NCI-H128 (cell line): ENCODE data around the gene MYRF.

Experiments
- DNase-seq: peaks from one replicate; lab custom pipeline; 2025; ENCODE audit not compliant: unreplicated experiment; lab: John Stamatoyannopoulos, UW

Gene MYRF

GRCh38 chr11:61815790-61816735 is 63.6 kb downstream of the MYRF start:
- peak; percentile 34 for DNase-seq

GRCh38 chr11:61816736-61817455 is 64.5 kb downstream of the MYRF start, which contains the start of gene FADS1:
FADS1 (minus strand) TSS chr11:61817003; CDS start chr11:61816929, 74 bp downstream.
- peak; percentile 97 for DNase-seq

- DNase-seq, result no peak
These were observed 65.2 kb downstream of the MYRF start for GRCh38 chr11:61817471-61818202.

GRCh38 chr11:61820174-61820573 is 67.7 kb downstream of the MYRF start:
- no peak for DNase-seq

GRCh38 chr11:61826930-61827570 is 74.6 kb downstream of the MYRF start:
- DNase-seq, result no peak

- peak; percentile 95 for DNase-seq
These were observed 75.3 kb downstream of the MYRF start, which contains the start of gene FADS2 for GRCh38 chr11:61827571-61828378. FADS2 (plus strand) TSS chr11:61828300; CDS start chr11:61828391, 91 bp downstream.

- DNase-seq, result no peak
These were observed 75.9 kb downstream of the MYRF start for GRCh38 chr11:61828379-61828628.

- peak; percentile 24 for DNase-seq
These were observed 76.4 kb downstream of the MYRF start for GRCh38 chr11:61828629-61829407.

- no peak for DNase-seq
These were observed 77.4 kb downstream of the MYRF start for GRCh38 chr11:61829806-61830205.

GRCh38 chr11:61830237-61831105 is 78.0 kb downstream of the MYRF start:
- no peak for DNase-seq

GRCh38 chr11:61832207-61832606 is 79.8 kb downstream of the MYRF start:
- no peak for DNase-seq

- no peak for DNase-seq
These were observed 80.3 kb downstream of the MYRF start for GRCh38 chr11:61832754-61833153.

- DNase-seq, result no peak
These were observed 81.0 kb downstream of the MYRF start for GRCh38 chr11:61833471-61833870.

GRCh38 chr11:61833926-61834277 is 81.5 kb downstream of the MYRF start:
- DNase-seq, result no peak

- no peak for DNase-seq
These were observed 82.0 kb downstream of the MYRF start for GRCh38 chr11:61834278-61835048.

GRCh38 chr11:61836193-61836592 is 83.8 kb downstream of the MYRF start:
- DNase-seq, result no peak

- DNase-seq, result no peak
These were observed 85.1 kb downstream of the MYRF start for GRCh38 chr11:61837411-61838005.
